IMR-90 (cell line): Measurements from ENCODE around the gene GLCE. TPM values are rescaled to one million over a fixed set of nuclear protein-coding genes. Genes with fewer than 3 reads are reported as not detected.
A peak's percentile ranks its signal among the peaks of the same experiment; 100 is the strongest.

ENCODE experiments used
- ATAC-seq: fragments of 200-7000 bp; cut with Tn5 transposase; 2 replicates; pipeline ENCODE4 v1.9.1; 2020; ENCODE audit warnings: low read depth, mild to moderate bottlenecking, moderate library complexity
- BruUV-seq: library from RNA; stranded (reverse); fragments of 400-500 nt; replicated peaks from 2 replicates; lab custom pipeline; 2021; lab: Mats Ljungman, UMichigan
- CTCF ChIA-PET: fragments of 300-600 bp; formaldehyde crosslinking; extraction: SDS; loops from one replicate; lab custom pipeline; 2021; ENCODE audit warnings: antibody characterized with exemption; lab: Yijun Ruan, JAX
- POLR2A ChIA-PET: fragments of 300-600 bp; sonication (Branson Sonifier 250); formaldehyde crosslinking; loops from one replicate; lab custom pipeline; 2022; ENCODE audit warnings: antibody characterized with exemption; ENCODE audit not compliant: unreplicated experiment; lab: Charles Lee
- DNase-seq: peaks from one replicate; pipeline ENCODE4 v3.0.0; 2013
- H2AFZ ChIP-seq: replicated peaks from 2 replicates; pipeline ENCODE3; 2013; ENCODE audit warnings: low read length, mild to moderate bottlenecking; ENCODE audit not compliant: poor library complexity
- H2AK5ac ChIP-seq: 2 replicates; pipeline ENCODE4 v1.6.1; 2013; ENCODE audit warnings: low read depth, low read length, inconsistent platforms
- H2AK9ac ChIP-seq: replicated peaks from 2 replicates; pipeline ENCODE3; 2013; ENCODE audit warnings: mild to moderate bottlenecking, low read depth, low read length, moderate library complexity; ENCODE audit not compliant: poor library complexity
- H2BK120ac ChIP-seq: 2 replicates; pipeline ENCODE4 v1.6.1; 2013; ENCODE audit warnings: low read depth, low read length, inconsistent platforms
- H2BK15ac ChIP-seq: 3 replicates; pipeline ENCODE4 v1.6.1; 2013; ENCODE audit warnings: low read depth, low read length, inconsistent platforms
- H2BK20ac ChIP-seq: 2 replicates; pipeline ENCODE4 v1.6.1; 2013; ENCODE audit warnings: low read depth, mild to moderate bottlenecking, inconsistent platforms, low read length, moderate library complexity
- H2BK5ac ChIP-seq: 2 replicates; pipeline ENCODE4 v1.6.1; 2013; ENCODE audit warnings: mild to moderate bottlenecking, low read depth, low read length, inconsistent platforms; ENCODE audit not compliant: poor library complexity, severe bottlenecking
- H3K14ac ChIP-seq: replicated peaks from 2 replicates; pipeline ENCODE4 v1.6.1; 2013; ENCODE audit warnings: low read depth, low read length, inconsistent platforms
- H3K18ac ChIP-seq: 2 replicates; pipeline ENCODE4 v1.6.1; 2013; ENCODE audit warnings: low read depth, low read length, control low read depth
- H3K23ac ChIP-seq: 2 replicates; pipeline ENCODE4 v1.6.1; 2013; ENCODE audit warnings: low read depth, low read length, inconsistent platforms
- H3K27ac ChIP-seq: 2 replicates; pipeline ENCODE4 v1.5.1; 2013; ENCODE audit warnings: mild to moderate bottlenecking, control low read depth, low read length; ENCODE audit not compliant: insufficient read depth
- H3K27me3 ChIP-seq: 2 replicates; pipeline ENCODE4 v1.6.1; 2013; ENCODE audit warnings: low read length; ENCODE audit not compliant: control insufficient read depth, insufficient read depth
- H3K36me3 ChIP-seq: 2 replicates; pipeline ENCODE4 v1.6.1; 2013; ENCODE audit warnings: low read length, mixed read lengths; ENCODE audit not compliant: control insufficient read depth, insufficient read depth
- H3K4ac ChIP-seq: 2 replicates; pipeline ENCODE4 v1.6.1; 2013; ENCODE audit warnings: low read depth, low read length, inconsistent platforms
- H3K4me1 ChIP-seq: 2 replicates; pipeline ENCODE4 v1.6.1; 2013; ENCODE audit warnings: low read length, mixed read lengths; ENCODE audit not compliant: control insufficient read depth, insufficient read depth
- H3K4me2 ChIP-seq: 2 replicates; pipeline ENCODE4 v1.6.1; 2013; ENCODE audit warnings: low read depth, mild to moderate bottlenecking, control low read depth, low read length, moderate library complexity
- H3K4me3 ChIP-seq: 2 replicates; pipeline ENCODE4 v1.5.1; 2013; ENCODE audit warnings: low read depth, mild to moderate bottlenecking, control low read depth, low read length, moderate library complexity; ENCODE audit not compliant: insufficient read depth
- H3K56ac ChIP-seq: 2 replicates; pipeline ENCODE4 v1.6.1; 2013; ENCODE audit warnings: low read length, inconsistent platforms; ENCODE audit not compliant: insufficient read depth; ENCODE audit errors: extremely low read depth
- H3K79me1 ChIP-seq, 2 experiments: 2 replicates each; pipeline ENCODE4 v1.6.1; 2013; ENCODE audit warnings: low read length in 2 of 2, inconsistent platforms in 1 of 2, low read depth in 1 of 2
- H3K9ac ChIP-seq: 2 replicates; pipeline ENCODE4 v1.6.1; 2013; ENCODE audit warnings: low read depth, low read length, control low read depth
- H3K9me1 ChIP-seq: 2 replicates; pipeline ENCODE4 v1.6.1; 2013; ENCODE audit warnings: low read length, inconsistent platforms; ENCODE audit not compliant: insufficient read depth
- H3K9me3 ChIP-seq: 2 replicates; pipeline ENCODE4 v1.6.1; 2013; ENCODE audit warnings: low read length; ENCODE audit not compliant: control insufficient read depth, insufficient read depth
- H4K20me1 ChIP-seq: 2 replicates; pipeline ENCODE4 v1.6.1; 2013; ENCODE audit warnings: low read length, inconsistent platforms; ENCODE audit not compliant: insufficient read depth
- H4K5ac ChIP-seq: 2 replicates; pipeline ENCODE4 v1.6.1; 2013; ENCODE audit warnings: mild to moderate bottlenecking, low read depth, low read length, control low read depth
- H4K8ac ChIP-seq, 2 experiments: 2 replicates each; pipeline ENCODE4 v1.6.1; 2013; ENCODE audit warnings: low read depth in 2 of 2, low read length in 2 of 2, control low read depth in 1 of 2, inconsistent platforms in 1 of 2
- H4K91ac ChIP-seq: 2 replicates; pipeline ENCODE4 v1.6.1; 2013; ENCODE audit warnings: low read depth, low read length, inconsistent platforms; ENCODE audit not compliant: insufficient read depth
- FOS ChIP-seq: fragments of 150-350 bp; IDR thresholded peaks from 2 replicates; pipeline ENCODE4 v1.6.1; 2016; ENCODE audit warnings: low read depth, low read length
- MAZ ChIP-seq: IDR thresholded peaks from 2 replicates; pipeline ENCODE4 v1.6.1; 2012; ENCODE audit warnings: low read depth, mild to moderate bottlenecking, low read length, improper control_type of control experiment, moderate library complexity, borderline replicate concordance
- WGBS, 2 experiments: methylation state at CpG; one replicate each; pipeline versions ENCODE4 v1.1.5 to v1.1.7; 2013; ENCODE audit warnings: missing lambda C conversion rate in 2 of 2; ENCODE audit not compliant: insufficient read length in 1 of 2; ENCODE audit errors: extremely low coverage in 2 of 2; 5-methylcytosine and 5-hydroxymethylcytosine counted together
- dilution Hi-C: fragments of 300-500 bp; cut with HindIII; formaldehyde crosslinking; loops from one replicate; pipeline ENCODE4 v1.14.3; 2018; ENCODE audit warnings: low sequenced_read_pairs; ENCODE audit not compliant: unreplicated experiment
- in situ Hi-C: fragments of 300-500 bp; cut with MboI; formaldehyde crosslinking; loops from 3 replicates; pipeline ENCODE4 v1.14.3; 2019; ENCODE audit warnings: low sequenced_read_pairs, inconsistent platforms, mixed read lengths
- intact Hi-C: fragments of 100-400 bp; cut with micrococcal nuclease; formaldehyde crosslinking; loops from 2 replicates; pipeline ENCODE4 v1.10.0; 2022
- polyA plus RNA-seq, 3 experiments: library from polyadenylated mRNA; depleted of rRNA; stranded (reverse); fragments of >200 nt; gene quantifications; 2 replicates each; pipeline ENCODE4 v1.2.3, GENCODE V29; 2012; ENCODE audit warnings: low replicate concordance in 1 of 3
- total RNA-seq: library from RNA; depleted of rRNA; stranded (reverse); fragments of >200 nt; gene quantifications from 2 replicates; pipeline ENCODE4 v1.2.3, GENCODE V29; 2012

The GLCE gene
- total and polyA plus RNA-seq, 2 of the 4 experiments (the other 2 are of a cell fraction), result 15.3 to 29.6 TPM

DNA sequence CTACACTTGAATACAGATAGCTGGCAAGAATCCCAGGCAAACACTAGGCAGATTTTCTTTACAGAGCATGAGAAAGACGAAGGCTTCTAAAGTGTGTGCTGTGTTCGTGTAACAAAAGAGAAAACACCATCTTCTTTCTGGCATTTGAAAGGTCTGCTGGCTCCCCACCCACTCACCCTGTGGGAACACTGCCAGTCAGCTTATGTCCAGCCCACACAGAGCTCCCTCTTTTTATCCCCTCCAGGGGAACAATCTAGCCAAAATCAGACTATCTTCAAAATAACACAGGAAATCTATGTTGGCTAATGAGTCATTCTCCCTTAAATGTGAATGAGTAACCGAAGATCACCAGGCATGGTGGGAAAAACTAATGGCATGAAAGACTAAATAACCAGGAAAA lies 92.7 kb downstream of the GLCE start:
- H2BK20ac ChIP-seq, result peak overlapping the region; percentile 28
- peak overlapping the region; percentile 48; the same call in 1 of the 2 replicates for H3K56ac ChIP-seq
- peak overlapping the region; percentile 68 for H2BK5ac ChIP-seq
- DNase-seq, result peak; percentile 93
- H4K8ac ChIP-seq, result peak overlapping the region in 1 of 2 experiments; percentile 62; a peak in 3 of 4 replicates
- BruUV-seq, result no TSS peak
- dilution Hi-C loops, result no loop called here
- WGBS, 2 experiments, result no CpG with 5 or more reads among the region's 3 CpGs
- H3K4me1 ChIP-seq, result peaks cover 3% of the 10 kb centered on the region
- POLR2A ChIA-PET, result no interaction called here
- peaks cover 8% of the 10 kb centered on the region for H3K36me3 ChIP-seq
- H3K4me3 ChIP-seq, result peak overlapping the region; percentile 36; the same call in 1 of the 2 replicates
- peak overlapping the region; percentile 45; the same call in 1 of the 2 replicates for H4K91ac ChIP-seq
- intact Hi-C loops, result no loop called here
- CTCF ChIA-PET, result no interaction called here
- H3K27me3 ChIP-seq, result no peaks in the 10 kb centered on the region
- H2BK15ac ChIP-seq, result 0 out of 3 replicates have a peak overlapping the region, but pooled peaks have one; percentile 21
- peak overlapping the region; percentile 11; the same call in 1 of the 2 replicates for H3K14ac ChIP-seq
- no peak overlapping the region for H2AK9ac ChIP-seq
- peak overlapping the region; percentile 72 for H2AFZ ChIP-seq
- H2BK120ac ChIP-seq, result peak overlapping the region; percentile 43
- peak overlapping the region; percentile 92 for H4K5ac ChIP-seq
- ATAC-seq, result peak; percentile 93
- H4K20me1 ChIP-seq, result no peaks in the 10 kb centered on the region
- no peak for TF ChIP-seq MAZ
- peak; percentile 88 for TF ChIP-seq FOS
- H3K9me1 ChIP-seq, result peaks cover 2% of the 10 kb centered on the region
- in situ Hi-C loops, result no loop called here
- H3K9me3 ChIP-seq, result no peaks in the 10 kb centered on the region
- H3K4me2 ChIP-seq, result peak overlapping the region; percentile 96
- H3K27ac ChIP-seq, result peak overlapping the region; percentile 60
- peak overlapping the region; percentile 89 for H3K18ac ChIP-seq
- 0 out of 2 replicates have a peak overlapping the region, but pooled peaks have one; percentile 3 for H2AK5ac ChIP-seq
- H3K23ac ChIP-seq, result peak overlapping the region; percentile 14; the same call in 1 of the 2 replicates
- peak overlapping the region; percentile 0; the same call in 1 of the 2 replicates for H3K9ac ChIP-seq
- H3K4ac ChIP-seq, result peak overlapping the region; percentile 47
- H3K79me1 ChIP-seq, result peaks cover 3 to 9% of the 10 kb centered on the region in 2 experiments; a peak in 2 of 4 replicates
